ENCODE data around the gene SPOCK2. TPM values are rescaled to one million over a fixed set of nuclear protein-coding genes. Genes with fewer than 3 reads are reported as not detected.

SPOCK2 gene
- total and polyA plus RNA-seq, 9 donors = 1.4 to 77.7 (median 8.7) TPM

DNA sequence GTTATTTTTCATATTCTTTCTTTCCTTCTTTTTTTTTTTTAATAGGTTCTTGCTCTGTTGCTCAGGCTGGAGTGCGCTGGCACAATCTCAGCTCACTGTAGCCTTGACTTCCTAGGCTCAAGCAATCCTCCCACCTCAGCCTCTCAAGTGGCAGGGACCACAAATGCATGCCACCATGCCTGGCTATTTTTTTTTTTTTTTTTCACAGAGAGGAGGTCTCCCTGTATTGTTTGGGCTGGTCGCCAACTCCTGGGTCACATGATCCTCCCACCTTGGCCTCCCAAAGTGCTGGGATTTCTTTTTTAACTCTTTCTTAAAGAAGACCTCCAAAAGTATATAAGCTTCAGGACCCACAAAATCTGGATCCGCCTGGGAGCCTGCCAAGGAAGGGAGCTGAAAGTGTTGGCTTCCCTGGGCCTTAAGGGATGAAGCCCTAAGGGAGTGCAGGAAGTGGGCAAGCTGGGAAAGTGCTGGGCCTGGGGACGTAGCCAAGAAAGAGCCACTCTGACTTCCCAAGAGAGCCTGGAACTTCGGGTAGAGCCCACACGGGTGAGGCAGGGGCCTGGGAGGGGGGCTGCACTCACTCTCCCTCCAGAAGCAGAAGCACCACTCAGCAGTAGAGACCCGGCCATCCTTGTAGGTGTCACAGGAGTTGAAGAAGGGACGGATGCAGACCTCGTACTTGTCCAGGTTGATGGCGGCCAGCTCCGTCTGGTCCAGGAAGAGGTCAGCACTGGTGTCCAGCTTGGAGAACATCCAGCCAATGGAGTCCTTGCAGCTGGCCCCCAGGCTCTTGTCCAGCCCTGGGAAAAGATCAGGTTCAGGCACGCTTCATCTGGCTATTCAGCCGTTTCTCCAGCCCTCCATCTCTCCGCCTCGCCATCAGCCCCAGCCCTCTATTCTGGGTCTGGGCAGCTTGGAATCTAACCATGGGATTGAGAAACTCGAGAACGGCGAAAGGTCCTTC lies 21.8 kb downstream of the SPOCK2 start:
- H3K4me1 ChIP-seq (ENCODE audit: insufficient read depth) = peaks cover 23% of the 10 kb centered on the region
- WGBS, 3 donors = 31 to 39% (median 31%) methylated on average over 18 of the region's 18 CpGs
- H3K4me3 ChIP-seq = no peak overlapping the region
- DNase-seq = peak; percentile 71 to 86 (median 82)
- no peak for TF ChIP-seq EP300 (IDR thresholded peaks at IDR 0.05)
- no peak for TF ChIP-seq POLR2A (IDR thresholded peaks at IDR 0.05)
- TF ChIP-seq CTCF (IDR thresholded peaks at IDR 0.05) = no peak
- intact Hi-C loops (cut with DNase I) = loop anchor here in 1 of 4 donors (5.0 kb wide), 1 partner anchor 151 kb away; the partner anchor contains the start of genes ANAPC16 and ASCC1
- no peaks in the 10 kb centered on the region for H3K27me3 ChIP-seq
- no peaks in the 10 kb centered on the region for H3K9me3 ChIP-seq
- H3K27ac ChIP-seq = peak overlapping the region in 1 of 2 donors; percentile 47
- no peaks in the 10 kb centered on the region for H3K36me3 ChIP-seq

GRCh38 chr10:72065439-72066025 lies 22.8 kb downstream of the SPOCK2 start:
- H3K4me3 ChIP-seq = no peak overlapping the region
- TF ChIP-seq POLR2A (IDR thresholded peaks at IDR 0.05) (no peak), CTCF (IDR thresholded peaks at IDR 0.05) (no peak)
- no peaks in the 10 kb centered on the region for H3K36me3 ChIP-seq
- peak overlapping the region; percentile 13 to 21 for H3K27ac ChIP-seq
- intact Hi-C loops (cut with DNase I) = loop anchor here in 1 of 4 donors (5.0 kb wide), 1 partner anchor 152 kb away; the partner anchor contains the start of genes ANAPC16 and ASCC1
- no peaks in the 10 kb centered on the region for H3K27me3 ChIP-seq
- 68 to 72% (median 68%) methylated on average over 13 of the region's 13 CpGs for WGBS, 3 donors
- H3K9me3 ChIP-seq = no peaks in the 10 kb centered on the region
- peak in 4 of 5 donors; percentile 49 to 57 (median 54) for DNase-seq
- H3K4me1 ChIP-seq (ENCODE audit: insufficient read depth) = peaks cover 23% of the 10 kb centered on the region

DNA sequence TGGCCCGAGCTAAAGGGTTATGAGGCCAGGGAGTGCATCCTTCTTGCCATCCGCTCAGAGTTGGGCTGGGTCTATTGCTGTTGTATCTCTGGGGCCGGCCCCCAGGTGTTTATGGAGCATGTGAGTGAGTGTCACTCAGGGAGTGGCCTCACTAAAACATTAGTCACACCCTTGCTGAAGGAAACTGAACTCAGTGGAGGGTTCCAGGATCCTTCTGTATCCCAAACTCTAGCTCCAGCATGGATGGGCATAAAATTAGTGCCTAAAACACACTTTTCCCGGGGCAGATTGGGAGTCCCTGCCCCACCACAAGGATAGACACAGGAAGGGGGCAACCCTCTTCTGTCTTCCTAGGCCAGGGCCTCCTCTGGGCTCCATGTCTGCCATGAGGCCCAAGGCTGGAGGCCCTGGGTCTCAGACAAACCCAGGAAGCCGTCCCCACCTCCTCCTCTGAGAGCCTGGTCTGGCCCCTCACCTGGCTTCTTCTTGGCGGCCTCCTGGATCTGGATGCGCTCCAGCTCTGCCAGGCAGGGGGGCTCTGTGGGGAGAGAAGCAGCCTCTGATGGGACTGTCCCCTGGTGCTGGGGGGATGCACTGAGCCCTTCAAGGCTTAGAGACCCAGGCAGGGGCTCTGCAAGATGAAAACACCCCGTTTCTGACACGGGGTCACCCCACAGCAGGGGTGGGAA lies 24.5 kb downstream of the SPOCK2 start:
- peak overlapping the region in 1 of 2 donors; percentile 5 for H3K27ac ChIP-seq
- intact Hi-C loops (cut with DNase I) = no loop called here
- no peaks in the 10 kb centered on the region for H3K9me3 ChIP-seq
- no peaks in the 10 kb centered on the region for H3K36me3 ChIP-seq
- H3K27me3 ChIP-seq = no peaks in the 10 kb centered on the region
- TF ChIP-seq EP300 (IDR thresholded peaks at IDR 0.05) (no peak), CTCF (IDR thresholded peaks at IDR 0.05) (no peak), POLR2A (IDR thresholded peaks at IDR 0.05) (no peak)
- 82 to 95% (median 83%) methylated on average over 9 of the region's 9 CpGs for WGBS, 3 donors
- peaks cover 24% of the 10 kb centered on the region for H3K4me1 ChIP-seq (ENCODE audit: insufficient read depth)
- H3K4me3 ChIP-seq = no peak overlapping the region
- no peak for DNase-seq
